ENCODE measurements around the gene BRMS1. TPM values are rescaled to one million over a fixed set of nuclear protein-coding genes. Genes with fewer than 3 reads are reported as not detected.
A peak's percentile ranks its signal among the peaks of the same experiment; 100 is the strongest.

The BRMS1 gene
- total RNA-seq, 1 experiment from 2014 or later = 80.5 TPM

- intact Hi-C loops (cut with micrococcal nuclease; ENCODE audit: unreplicated experiment) (no loop called here), in situ Hi-C loops (cut with HindIII; ENCODE audit: low pct_unique_long_range_greater_than_20kb, low sequenced_read_pairs) (no loop called here)
- ATAC-seq (peak; percentile 1; the same call in 1 of the 2 replicates), DNase-seq (ENCODE audit: low read depth, low spot score) (no peak)
- H3K4me1 ChIP-seq (ENCODE audit: control insufficient read depth, insufficient read depth, low read length) = peaks cover 26% of the 10 kb centered on the region
- H3K4me3 ChIP-seq (ENCODE audit: low read depth in 2 of 2, low read length in 2 of 2) = peak overlapping the region; percentile 83 to 86
- H3K27me3 ChIP-seq (ENCODE audit: control insufficient read depth, insufficient read depth, low read length) = no peaks in the 10 kb centered on the region
- CTCF ChIA-PET = no interaction called here
- TF ChIP-seq POLR2AphosphoS5 (IDR thresholded peaks at IDR 0.05; ENCODE audit: low read depth, low read length) (peak; percentile 21; the same call in 1 of the 2 replicates), REST (IDR thresholded peaks at IDR 0.05; ENCODE audit: insufficient read depth in 1 of 2, low read depth in 2 of 2, low read length in 1 of 2) (no peak)
- peak overlapping the region; percentile 98 for H3K27ac ChIP-seq (ENCODE audit: low read length)
- POLR2A ChIA-PET = interaction anchor here (0.6 kb wide), 2 partner anchors 12 to 78 kb away, joined by 3 to 6 read pairs; no protein-coding TSS in a partner anchor
- no peaks in the 10 kb centered on the region for H3K9me3 ChIP-seq (ENCODE audit: control insufficient read depth, insufficient read depth, low read depth, low read length)
- TSS peak; percentile 73 for BruUV-seq (replicated peaks)
- H3K36me3 ChIP-seq (ENCODE audit: control insufficient read depth, insufficient read depth, low read length) = no peaks in the 10 kb centered on the region; the same call in none of the 2 replicates
Observed at GRCh38 chr11:66287889-66288670, 56.8 kb downstream of the BRMS1 start.

Other genes with a start within 250 kb of the BRMS1 start
- 85.1 TPM for gene KLC2, start 87.4 kb downstream of the BRMS1 start, total RNA-seq (2021; ENCODE audit: unreplicated experiment)
- 256 TPM for gene RAB1B, start 76.5 kb downstream of the BRMS1 start, total RNA-seq (2021; ENCODE audit: unreplicated experiment)
- gene CNIH2, start 66.9 kb downstream of the BRMS1 start, total RNA-seq (2021; ENCODE audit: unreplicated experiment) = 9.3 TPM
- 196 TPM for gene YIF1A, start 56.0 kb downstream of the BRMS1 start, total RNA-seq (2021; ENCODE audit: unreplicated experiment)
- 11.0 TPM for gene TMEM151A, start 53.2 kb downstream of the BRMS1 start, total RNA-seq (2021; ENCODE audit: unreplicated experiment)
- gene CD248, start 28.1 kb downstream of the BRMS1 start, total RNA-seq (2021; ENCODE audit: unreplicated experiment) = 0.15 TPM
- 21.7 TPM for gene RIN1, start 8.7 kb downstream of the BRMS1 start, total RNA-seq (2021; ENCODE audit: unreplicated experiment)
- gene B4GAT1, start 2.5 kb upstream of the BRMS1 start, total RNA-seq (2021; ENCODE audit: unreplicated experiment) = 29.3 TPM
- gene SLC29A2, start 26.7 kb upstream of the BRMS1 start, total RNA-seq (2021; ENCODE audit: unreplicated experiment) = 28.3 TPM
- 0.08 TPM for gene NPAS4, start 75.9 kb upstream of the BRMS1 start, total RNA-seq (2021; ENCODE audit: unreplicated experiment)
- 158 TPM for gene MRPL11, start 93.7 kb upstream of the BRMS1 start, total RNA-seq (2021; ENCODE audit: unreplicated experiment)
- 9.1 TPM for gene PELI3, start 121.8 kb upstream of the BRMS1 start, total RNA-seq (2021; ENCODE audit: unreplicated experiment)
- gene DPP3, start 135.3 kb upstream of the BRMS1 start, total RNA-seq (2021; ENCODE audit: unreplicated experiment) = 180 TPM
- gene BBS1, start 165.5 kb upstream of the BRMS1 start, total RNA-seq (2021; ENCODE audit: unreplicated experiment) = 26.9 TPM
- gene ZDHHC24, start 200.9 kb upstream of the BRMS1 start, total RNA-seq (2021; ENCODE audit: unreplicated experiment) = 29.5 TPM
- 0.13 TPM for gene ACTN3, start 201.8 kb upstream of the BRMS1 start, total RNA-seq (2021; ENCODE audit: unreplicated experiment)
- 28.7 TPM for gene CTSF, start 223.5 kb upstream of the BRMS1 start, total RNA-seq (2021; ENCODE audit: unreplicated experiment)
- gene CCDC87, start 248.0 kb upstream of the BRMS1 start, total RNA-seq (2021; ENCODE audit: unreplicated experiment) = 2.0 TPM
- gene CCS, start 248.1 kb upstream of the BRMS1 start, total RNA-seq (2021; ENCODE audit: unreplicated experiment) = 55.3 TPM